ENCODE measurements around the gene ADD3.
A peak's percentile ranks its signal among the peaks of the same experiment; 100 is the strongest.

ADD3 gene

GRCh38 chr10:110006358-110007160 lies 1.2 kb upstream of the ADD3 start:
- DNase-seq, result peak; percentile 35

- DNase-seq, result no peak
Observed at GRCh38 chr10:110007161-110007700, 553 bp upstream of the ADD3 start.

- DNase-seq, result peak; percentile 71
Observed at GRCh38 chr10:110008518-110009339, 945 bp downstream of the ADD3 start.

GRCh38 chr10:110009736-110010475 lies 2.1 kb downstream of the ADD3 start:
- DNase-seq, result peak; percentile 66

GRCh38 chr10:110010486-110011378 lies 2.9 kb downstream of the ADD3 start:
- DNase-seq, result no peak

GRCh38 chr10:110011681-110012080 lies 3.9 kb downstream of the ADD3 start:
- no peak for DNase-seq

GRCh38 chr10:110013630-110014293 lies 6.0 kb downstream of the ADD3 start:
- peak; percentile 53 for DNase-seq

GRCh38 chr10:110016039-110016438 lies 8.3 kb downstream of the ADD3 start:
- DNase-seq, result peak; percentile 14

GRCh38 chr10:110017052-110017451 lies 9.3 kb downstream of the ADD3 start:
- no peak for DNase-seq

GRCh38 chr10:110017907-110018306 lies 10.1 kb downstream of the ADD3 start:
- DNase-seq, result no peak

- DNase-seq, result no peak
Observed at GRCh38 chr10:110020265-110020664, 12.5 kb downstream of the ADD3 start.

GRCh38 chr10:110022716-110023504 lies 15.1 kb downstream of the ADD3 start:
- DNase-seq, result no peak

GRCh38 chr10:110023785-110024465 lies 16.1 kb downstream of the ADD3 start:
- no peak for DNase-seq

- DNase-seq, result no peak
Observed at GRCh38 chr10:110029450-110029849, 21.7 kb downstream of the ADD3 start.

GRCh38 chr10:110032801-110033700 lies 25.3 kb downstream of the ADD3 start:
- DNase-seq, result no peak

GRCh38 chr10:110033701-110034235 lies 26.0 kb downstream of the ADD3 start:
- DNase-seq, result no peak

- DNase-seq, result no peak
Observed at GRCh38 chr10:110034596-110034995, 26.8 kb downstream of the ADD3 start.
